Pancreas (tissue), 10 donors: ENCODE measurements around the gene GMDS. TPM values are rescaled to one million over a fixed set of nuclear protein-coding genes. Genes with fewer than 3 reads are reported as not detected.

Experiments
- ATAC-seq, 4 donors: fragments of 200-7000 bp; cut with Tn5 transposase; one replicate each; pipeline versions ENCODE4 v1.8.0 to v1.9.1; 2020; ENCODE audit warnings: mild to moderate bottlenecking in 4 of 4, moderate library complexity in 4 of 4
- DNase-seq, 6 donors: peaks; one replicate each; pipeline ENCODE4 v3.0.0-alpha.2; 2020
- FAIRE-seq: peaks from 2 replicates; lab custom pipeline; 2012; peaks lifted over from hg19 to GRCh38; lab: Jason Lieb, UNC
- H3K27ac ChIP-seq, 4 donors: fragments of 200-600 bp; sonication (generic); 1 replicate in 3 of 4; 2 replicates in 1 of 4; pipeline versions ENCODE4 v1.5.0 to v1.8.0; 2020
- H3K27me3 ChIP-seq, 4 donors: fragments of 200-600 bp; one replicate each; pipeline ENCODE4 v1.8.0; 2021
- H3K36me3 ChIP-seq, 3 donors: fragments of 200-600 bp; sonication (generic) in 1 of 3; one replicate each; pipeline versions ENCODE4 v1.5.0 to v1.8.0; 2020 to 2021
- H3K4me1 ChIP-seq, 3 donors: fragments of 200-600 bp; one replicate each; pipeline ENCODE4 v1.8.0; 2021
- H3K4me3 ChIP-seq, 4 donors: fragments of 200-600 bp; sonication (generic) in 2 of 4; one replicate each; pipeline versions ENCODE4 v1.5.0 to v1.8.0; 2020 to 2021
- H3K9me3 ChIP-seq, 4 donors: fragments of 200-600 bp; one replicate each; pipeline ENCODE4 v1.8.0; 2021
- CTCF ChIP-seq, 4 donors: fragments of 200-600 bp; sonication (generic) in 3 of 4; IDR thresholded peaks; one replicate each; pipeline versions ENCODE4 v1.5.0 to v1.8.0; 2021; ENCODE audit warnings: antibody characterized with exemption in 4 of 4
- WGBS, 2 donors: extraction: QIAGEN DNeasy Blood & Tissue Kit; methylation state at CpG; one replicate each; pipeline ENCODE4 v1.1.7; 2013; 5-methylcytosine and 5-hydroxymethylcytosine counted together
- intact Hi-C, 3 donors: fragments of 100-400 bp; cut with DNase I; formaldehyde crosslinking; loops; one replicate each; pipeline versions ENCODE4 v1.11.1 to v1.14.2; 2022
- polyA plus RNA-seq, 2 donors: library from polyadenylated mRNA; stranded (reverse); fragments of 200-250 nt; gene quantifications; one replicate each; pipeline ENCODE4 v1.2.3, GENCODE V29; 2013
- total RNA-seq, 6 donors: library from RNA; stranded (reverse); fragmentation: NEBNext Ultra II Directional in 4 of 6; extraction: Animal tissue kit (Norgen Biotek cat#: 25700) in 4 of 6; gene quantifications; one replicate each; pipeline versions ENCODE4 v1.2.1 to v1.2.4, GENCODE V29; 2021 to 2023
- donor health status: healthy with polysubstance abuse.
- donor health status: DM: no; HTN: no; CAD: no; lungs with moderate emphysema.
- donor health status: DM: no; HTN: no; CAD: no.
- donor health status: control.
- donor health status: control.
- donor health status: Bipolar disorder and iron deficiency.
- donor health status: DM: yes; HTN: yes; CAD: no.
- donor health status: DM: no; HTN: no; CAD: no.
- donor health status: DM: no; HTN: no; CAD: no.
- donor health status: DM: yes; HTN: yes; CAD: no.

GMDS gene
- total and polyA plus RNA-seq, 8 donors: 7.6 to 40.8 (median 26.5) TPM

GRCh38 chr6:2254747-2255146 is 9.3 kb upstream of the GMDS start:
- FAIRE-seq (no peak), ATAC-seq (no peak), DNase-seq (no peak)
- intact Hi-C loops: no loop called here
- Histone ChIP-seq H3K4me1 (peaks cover 6 to 14% (median 7%) of the 10 kb centered on the region in 3 donors), H3K36me3 (peaks cover 0 to 5% (median 0%) of the 10 kb centered on the region in 3 donors), H3K9me3 (no peaks in the 10 kb centered on the region), H3K27me3 (no peaks in the 10 kb centered on the region), H3K27ac (no peak overlapping the region), H3K4me3 (no peak overlapping the region)
- TF ChIP-seq CTCF (IDR thresholded peaks at IDR 0.05): no peak
- 97 to 99% methylated on average over 3 of the region's 3 CpGs for whole genome bisulfite sequencing, 2 donors

GRCh38 chr6:2249126-2249525 is 3.7 kb upstream of the GMDS start:
- Histone ChIP-seq H3K27me3 (no peaks in the 10 kb centered on the region), H3K4me3 (no peak overlapping the region), H3K27ac (no peak overlapping the region), H3K9me3 (no peaks in the 10 kb centered on the region), H3K36me3 (peaks cover 0 to 5% (median 0%) of the 10 kb centered on the region in 3 donors), H3K4me1 (peaks cover 0 to 15% (median 13%) of the 10 kb centered on the region in 3 donors)
- FAIRE-seq (no peak), ATAC-seq (no peak), DNase-seq (no peak)
- TF ChIP-seq CTCF (IDR thresholded peaks at IDR 0.05): no peak
- 91 to 98% methylated on average over 7 of the region's 7 CpGs for WGBS, 2 donors
- intact Hi-C loops: no loop called here

- Histone ChIP-seq H3K4me1 (peaks cover 0 to 28% (median 15%) of the 10 kb centered on the region in 3 donors), H3K36me3 (peaks cover 0 to 5% (median 0%) of the 10 kb centered on the region in 3 donors), H3K4me3 (no peak overlapping the region), H3K9me3 (no peaks in the 10 kb centered on the region), H3K27ac (no peak overlapping the region), H3K27me3 (no peaks in the 10 kb centered on the region)
- intact Hi-C loops: no loop called here
- DNase-seq (no peak), ATAC-seq (no peak), FAIRE-seq (no peak)
- no peak for TF ChIP-seq CTCF (IDR thresholded peaks at IDR 0.05)
- WGBS, 2 donors: 82 to 92% methylated on average over 5 of the region's 5 CpGs
Measured at GRCh38 chr6:2247664-2248063, 2.3 kb upstream of the GMDS start.

GRCh38 chr6:2245877-2246863 is 765 bp upstream of the GMDS start:
- Histone ChIP-seq H3K9me3 (no peaks in the 10 kb centered on the region), H3K4me1 (peaks cover 0 to 29% (median 15%) of the 10 kb centered on the region in 3 donors), H3K4me3 (peak overlapping the region; percentile 85 to 98 (median 93)), H3K27ac (peak overlapping the region; percentile 96 to 100 (median 99)), H3K36me3 (peaks cover 0 to 5% (median 0%) of the 10 kb centered on the region in 3 donors), H3K27me3 (no peaks in the 10 kb centered on the region)
- FAIRE-seq: no peak
- intact Hi-C loops: no loop called here
- peak; percentile 76 to 84 (median 78) for ATAC-seq
- TF ChIP-seq CTCF (IDR thresholded peaks at IDR 0.05): no peak
- WGBS, 2 donors: 4% methylated on average over 31 of the region's 31 CpGs
- peak; percentile 83 to 96 (median 94) for DNase-seq
